Hematopoietic multipotent progenitor cell (in vitro differentiated cells): ENCODE measurements around the gene HBQ1. TPM values are rescaled to one million over a fixed set of nuclear protein-coding genes. Genes with fewer than 3 reads are reported as not detected.
"Not testable (repeated sequence)": the region's sequence is repeated elsewhere in the genome, so short reads cannot be mapped to it uniquely, and the experiment has no call there.

ENCODE experiments used
- DNase-seq, 3 donors: peaks; one replicate each; pipeline ENCODE4 v3.0.0-alpha.2; 2011 to 2015; ENCODE audit warnings: low read depth in 2 of 3, low spot score in 2 of 3
- total RNA-seq: library from RNA; depleted of rRNA; stranded (reverse); fragments of >200 nt; gene quantifications from one replicate; pipeline ENCODE4 v1.2.3, GENCODE V29; 2012

HBQ1 gene
- total RNA-seq, 1 donor = 3.8 TPM

GRCh38 chr16:160242-160641 lies 20.0 kb upstream of the HBQ1 start:
- not testable (repeated sequence) for DNase-seq

- no peak for DNase-seq
Measured at GRCh38 chr16:160691-161190, 19.5 kb upstream of the HBQ1 start.

GRCh38 chr16:162271-162991 lies 17.8 kb upstream of the HBQ1 start:
- DNase-seq = no peak

GRCh38 chr16:163139-163538 lies 17.1 kb upstream of the HBQ1 start:
- not testable (repeated sequence) for DNase-seq

GRCh38 chr16:163696-164095 lies 16.6 kb upstream of the HBQ1 start:
- DNase-seq = not testable (repeated sequence)

- not testable (repeated sequence) for DNase-seq
Measured at GRCh38 chr16:164134-164823, 16.0 kb upstream of the HBQ1 start.

GRCh38 chr16:164827-165538 lies 15.3 kb upstream of the HBQ1 start:
- DNase-seq = no peak

GRCh38 chr16:165539-166374 lies 14.5 kb upstream of the HBQ1 start, which contains the start of gene HBM:
HBM (plus strand) TSS chr16:165978; CDS start chr16:165998, 20 bp downstream.
- no peak for DNase-seq

- no peak for DNase-seq
Measured at GRCh38 chr16:166375-167121, 13.7 kb upstream of the HBQ1 start.

GRCh38 chr16:167122-167690 lies 13.1 kb upstream of the HBQ1 start:
- DNase-seq = no peak

- no peak for DNase-seq
Measured at GRCh38 chr16:168424-168823, 11.8 kb upstream of the HBQ1 start.

- no peak for DNase-seq
Measured at GRCh38 chr16:169014-169413, 11.2 kb upstream of the HBQ1 start.

GRCh38 chr16:170088-170507 lies 10.2 kb upstream of the HBQ1 start:
- not testable (repeated sequence) for DNase-seq

GRCh38 chr16:170788-171187 lies 9.5 kb upstream of the HBQ1 start:
- no peak for DNase-seq

- DNase-seq = not testable (repeated sequence)
Measured at GRCh38 chr16:172374-172941, 7.8 kb upstream of the HBQ1 start, which contains the start of gene HBA2. HBA2 (plus strand) TSS chr16:172876; CDS start chr16:172913, 37 bp downstream.

- DNase-seq = not testable (repeated sequence)
Measured at GRCh38 chr16:173211-173854, 6.9 kb upstream of the HBQ1 start.

- DNase-seq = not testable (repeated sequence)
Measured at GRCh38 chr16:173928-174769, 6.1 kb upstream of the HBQ1 start.
